HG03066 (cell line): ENCODE measurements around the gene TEAD2.

Source experiments
- ATAC-seq: cut with Tn5 transposase; IDR thresholded peaks from one replicate; pipeline ENCODE4 v1.9.1; 2021; ENCODE audit warnings: low read depth; ENCODE audit not compliant: unreplicated experiment

The TEAD2 gene

DNA sequence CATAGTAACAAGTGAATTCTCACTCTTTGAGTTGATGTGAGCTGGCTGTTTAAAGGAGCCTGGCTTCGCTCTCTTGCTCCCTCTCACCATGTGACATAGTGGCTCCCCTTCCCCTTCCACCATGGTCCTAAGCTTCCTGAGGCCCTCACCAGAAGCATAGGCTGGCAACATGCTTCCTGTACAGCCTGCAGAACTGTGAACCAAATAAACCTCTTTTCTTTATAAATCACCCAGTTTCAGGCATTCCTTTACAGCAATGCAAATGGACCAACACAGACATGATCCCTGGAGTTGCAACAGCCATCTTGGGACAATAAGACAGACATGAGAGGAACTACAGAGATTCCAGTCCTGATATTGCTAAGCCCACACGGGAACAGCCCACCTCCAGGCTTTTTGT is 12.6 kb downstream of the TEAD2 start:
- ATAC-seq: no peak

DNA sequence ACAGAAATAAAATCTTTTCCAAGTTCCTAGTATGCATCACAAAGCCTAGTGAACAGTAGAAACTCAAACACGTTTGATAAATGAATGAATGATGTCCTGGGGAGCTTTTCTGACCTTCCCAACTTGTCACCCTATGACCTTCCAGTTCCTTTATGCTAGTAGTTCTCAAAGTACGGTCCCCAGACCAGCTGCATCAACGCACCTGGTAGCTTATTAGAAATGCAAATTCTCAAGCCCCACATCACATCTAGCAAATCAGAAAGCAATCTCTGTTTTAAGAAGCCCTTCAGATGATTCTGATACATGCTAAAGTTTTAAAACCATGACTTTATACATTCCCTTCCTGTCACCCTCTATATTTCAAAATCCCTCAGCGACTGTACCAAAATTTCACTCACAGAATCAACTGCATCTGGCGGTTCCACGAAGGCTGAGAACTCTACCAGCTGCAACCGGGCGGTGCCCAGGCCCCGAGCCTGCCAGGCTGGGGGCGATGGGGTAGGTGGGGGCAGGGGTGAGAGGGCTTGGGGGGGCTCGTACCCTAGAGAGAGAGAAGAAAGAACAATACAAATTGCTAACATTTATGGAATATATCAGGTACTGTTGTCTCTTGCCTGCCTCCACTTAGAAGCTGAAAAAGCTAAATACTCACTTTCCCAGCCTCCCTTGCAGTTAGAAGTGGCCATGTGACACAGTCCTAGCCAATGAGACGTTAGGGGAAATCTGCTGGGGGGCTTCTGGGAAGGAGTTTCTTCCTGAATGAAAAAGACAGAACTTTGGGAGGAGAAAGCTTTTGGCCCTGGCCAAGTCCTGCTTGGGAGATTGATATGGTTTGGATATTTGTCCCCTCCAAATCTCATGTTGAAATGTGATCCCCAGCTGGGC is 13.7 kb downstream of the TEAD2 start:
- ATAC-seq: no peak

DNA sequence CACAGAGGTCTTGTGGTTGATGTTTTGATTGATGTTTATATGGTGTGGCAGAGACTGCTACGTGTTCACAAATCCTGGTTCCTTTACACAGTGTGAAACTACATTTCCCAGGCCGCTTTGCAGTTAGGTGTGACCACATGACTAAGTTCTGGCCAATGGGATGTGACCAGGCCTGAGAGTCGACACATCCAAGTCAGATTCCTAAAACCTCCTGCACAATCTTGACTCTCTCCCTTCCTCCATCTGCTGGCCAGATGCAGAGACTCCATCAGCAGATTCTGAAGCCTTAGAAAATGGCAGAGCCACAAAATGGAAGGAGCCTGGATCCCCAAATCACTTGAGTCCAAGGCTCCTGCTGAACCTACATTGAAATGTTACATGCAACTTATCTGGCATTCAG is 14.4 kb downstream of the TEAD2 start:
- ATAC-seq: no peak

DNA sequence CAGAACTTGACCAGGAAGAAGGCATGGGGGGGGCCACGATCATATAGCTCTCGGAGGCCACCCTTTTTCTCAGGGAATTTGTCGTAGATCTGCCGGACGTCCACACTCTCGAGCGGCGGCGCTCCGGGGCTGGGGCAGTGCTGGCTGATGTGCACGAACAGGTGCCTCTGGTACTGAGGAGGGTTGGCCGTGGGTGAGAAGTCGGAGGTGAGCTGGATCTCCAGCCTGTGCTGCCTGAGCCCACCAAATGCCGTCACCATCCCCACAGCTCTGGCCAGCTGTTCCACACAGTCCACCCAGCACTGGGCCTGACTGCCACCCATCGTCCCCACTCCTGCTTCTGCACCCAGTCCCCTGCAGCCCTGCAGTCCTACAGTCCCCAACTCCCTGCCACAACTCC is 15.0 kb downstream of the TEAD2 start:
- ATAC-seq: no peak

DNA sequence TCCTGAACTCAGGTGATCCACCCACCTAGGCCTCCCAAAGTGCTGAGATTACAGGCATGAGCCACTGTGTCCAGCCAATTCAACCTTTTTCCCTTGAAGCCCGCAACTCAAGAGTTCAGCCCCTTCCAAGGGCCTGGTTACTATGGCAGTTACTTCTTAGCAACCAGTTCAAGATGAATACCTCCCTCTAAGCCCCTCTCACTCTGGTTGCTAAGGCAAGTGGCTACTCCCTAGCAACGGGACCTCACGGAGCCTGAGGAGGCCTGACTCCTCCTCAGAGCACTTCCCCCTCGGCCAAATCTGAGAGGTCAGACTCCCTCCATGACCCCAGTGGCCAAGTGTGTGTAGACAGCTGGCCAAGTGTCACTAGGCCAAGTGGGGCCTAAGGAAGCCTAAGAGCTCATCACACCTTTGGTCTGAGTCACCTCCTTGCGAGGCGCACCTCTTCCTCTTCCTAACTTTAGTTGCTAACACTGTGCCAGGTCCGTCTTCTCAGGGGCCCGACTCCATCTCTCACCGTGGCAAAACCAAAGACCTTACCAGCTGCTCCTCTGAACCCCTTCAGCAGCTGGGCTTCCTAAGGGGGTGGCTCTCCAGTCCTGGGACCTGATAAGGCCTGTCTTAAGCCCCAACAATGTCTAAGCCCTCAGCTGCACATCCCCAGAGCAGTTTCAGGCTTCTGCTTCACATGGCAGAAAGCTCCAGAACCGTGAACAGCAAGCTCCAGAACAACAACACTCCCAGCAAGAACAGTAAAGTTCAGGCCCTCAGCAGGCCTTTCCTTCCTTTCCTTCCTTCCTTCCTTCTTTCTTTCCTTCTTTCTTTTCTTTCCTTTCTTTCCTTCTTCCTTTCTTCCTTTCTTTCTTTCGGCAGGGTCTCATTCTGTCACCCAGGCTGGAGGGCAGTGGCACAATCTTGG is 17.5 kb downstream of the TEAD2 start:
- no peak for ATAC-seq

DNA sequence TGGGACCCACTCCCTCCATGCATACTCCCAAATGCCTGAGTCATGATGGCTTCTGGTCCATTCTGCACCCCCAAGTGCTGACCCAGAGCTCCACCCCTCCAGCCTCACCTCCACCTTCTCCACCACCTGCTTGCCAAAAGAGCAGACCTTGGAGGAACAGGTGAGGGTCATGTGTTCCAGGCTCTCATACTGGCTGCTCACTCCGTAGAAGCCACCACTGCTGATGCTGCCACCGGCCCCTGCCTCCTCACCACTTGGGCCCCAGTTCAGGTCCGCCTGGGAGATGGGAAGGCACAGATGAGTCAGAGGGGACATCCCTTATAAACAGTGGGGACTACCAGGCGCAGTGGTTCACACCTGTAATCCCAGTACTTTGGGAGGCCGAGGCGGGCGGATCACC is 19.1 kb downstream of the TEAD2 start:
- ATAC-seq: no peak

DNA sequence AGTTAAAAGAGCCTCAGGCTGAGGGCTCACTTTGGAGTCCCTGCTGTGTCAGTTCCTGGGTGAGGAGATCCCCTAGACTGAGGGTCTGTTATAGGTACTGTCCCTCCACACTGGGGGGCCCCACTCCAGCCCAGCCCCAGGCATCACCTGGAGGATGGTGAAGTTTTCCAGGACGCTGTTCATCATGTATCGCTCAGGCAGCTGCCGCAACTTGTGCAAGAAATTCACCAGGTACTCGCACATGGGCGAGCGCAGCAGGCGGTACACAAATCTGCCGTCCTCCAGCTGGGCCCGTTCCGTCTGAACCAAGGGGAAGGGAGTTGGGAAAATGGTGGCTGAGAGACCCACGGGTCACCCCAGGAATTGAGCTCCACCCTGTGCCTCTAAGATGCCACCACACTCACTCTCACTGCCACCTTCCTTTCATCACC is 19.9 kb downstream of the TEAD2 start:
- ATAC-seq: no peak

DNA sequence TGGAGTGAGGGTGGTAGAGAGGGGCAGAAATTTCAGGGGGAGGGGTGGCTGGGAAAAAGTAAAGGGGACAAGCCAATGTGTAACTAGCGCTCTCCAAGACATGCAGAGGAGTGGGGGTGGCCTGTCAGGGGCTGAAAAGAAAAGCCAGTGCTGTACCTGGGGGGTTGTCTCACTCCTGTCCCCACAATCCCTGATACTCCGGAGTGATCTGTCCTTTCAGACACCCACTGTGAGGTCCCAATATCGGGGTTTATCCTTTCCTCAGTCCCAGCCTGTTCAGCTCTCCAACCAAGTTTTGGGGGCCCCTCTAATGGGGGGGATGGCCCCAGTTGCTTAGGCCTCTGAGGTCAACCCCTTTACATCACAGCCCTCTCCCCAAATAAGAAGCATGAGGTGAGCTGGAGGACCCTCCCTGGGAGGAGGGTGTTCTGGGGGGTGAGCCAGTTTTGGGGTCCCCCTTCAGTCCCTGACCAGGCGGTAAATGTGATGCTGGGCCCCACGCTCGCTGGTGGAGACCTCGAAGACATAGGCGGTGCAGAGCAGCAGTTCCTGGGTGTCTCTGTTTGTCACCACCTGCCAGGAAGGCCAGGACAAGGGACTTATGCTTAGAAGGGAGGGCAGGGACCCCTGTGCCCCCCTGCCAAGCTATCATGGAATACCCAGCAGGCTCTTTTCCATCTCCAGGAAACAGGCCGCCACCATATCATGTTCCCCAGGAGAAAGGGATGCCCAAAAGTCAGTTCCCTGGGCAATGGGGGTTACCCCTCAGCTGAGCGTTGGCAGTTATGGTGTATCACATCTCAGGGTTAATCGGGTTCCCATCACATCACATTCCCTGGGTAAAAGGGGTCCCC is 21.1 kb downstream of the TEAD2 start:
- no peak for ATAC-seq

DNA sequence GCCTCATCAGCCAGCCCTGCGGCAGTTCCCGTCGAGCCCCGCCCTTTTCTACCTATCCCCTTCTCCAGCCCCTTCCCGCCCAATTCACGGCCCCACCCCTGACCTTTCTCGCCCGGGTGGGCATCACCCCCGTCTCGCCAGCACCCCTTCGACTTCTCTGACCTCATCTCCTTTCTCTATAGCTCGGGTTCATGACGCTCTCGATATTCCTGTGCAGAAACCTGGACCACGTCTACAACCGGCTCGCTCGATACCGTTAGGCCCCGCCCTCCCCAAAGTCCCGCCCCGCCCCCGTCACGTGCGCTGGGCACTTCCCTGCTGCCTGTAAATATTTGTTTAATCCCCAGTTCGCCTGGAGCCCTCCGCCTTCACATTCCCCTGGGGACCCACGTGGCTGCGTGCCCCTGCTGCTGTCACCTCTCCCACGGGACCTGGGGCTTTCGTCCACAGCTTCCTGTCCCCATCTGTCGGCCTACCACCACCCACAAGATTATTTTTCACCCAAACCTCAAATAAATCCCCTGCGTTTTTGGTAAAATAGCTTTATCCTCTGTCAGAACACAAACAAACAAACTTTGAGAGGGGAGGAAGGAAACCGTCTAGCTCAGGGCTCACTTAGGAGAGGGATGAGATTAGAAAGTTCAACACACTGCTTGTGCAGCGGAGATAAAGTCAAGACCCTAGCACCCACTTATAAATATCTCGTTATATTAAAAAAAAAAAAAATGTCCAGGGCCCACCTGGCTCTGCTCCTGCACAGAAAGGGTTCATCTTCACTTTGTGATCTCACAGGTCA is 21.9 kb downstream of the TEAD2 start:
- peak; percentile 65 for ATAC-seq

DNA sequence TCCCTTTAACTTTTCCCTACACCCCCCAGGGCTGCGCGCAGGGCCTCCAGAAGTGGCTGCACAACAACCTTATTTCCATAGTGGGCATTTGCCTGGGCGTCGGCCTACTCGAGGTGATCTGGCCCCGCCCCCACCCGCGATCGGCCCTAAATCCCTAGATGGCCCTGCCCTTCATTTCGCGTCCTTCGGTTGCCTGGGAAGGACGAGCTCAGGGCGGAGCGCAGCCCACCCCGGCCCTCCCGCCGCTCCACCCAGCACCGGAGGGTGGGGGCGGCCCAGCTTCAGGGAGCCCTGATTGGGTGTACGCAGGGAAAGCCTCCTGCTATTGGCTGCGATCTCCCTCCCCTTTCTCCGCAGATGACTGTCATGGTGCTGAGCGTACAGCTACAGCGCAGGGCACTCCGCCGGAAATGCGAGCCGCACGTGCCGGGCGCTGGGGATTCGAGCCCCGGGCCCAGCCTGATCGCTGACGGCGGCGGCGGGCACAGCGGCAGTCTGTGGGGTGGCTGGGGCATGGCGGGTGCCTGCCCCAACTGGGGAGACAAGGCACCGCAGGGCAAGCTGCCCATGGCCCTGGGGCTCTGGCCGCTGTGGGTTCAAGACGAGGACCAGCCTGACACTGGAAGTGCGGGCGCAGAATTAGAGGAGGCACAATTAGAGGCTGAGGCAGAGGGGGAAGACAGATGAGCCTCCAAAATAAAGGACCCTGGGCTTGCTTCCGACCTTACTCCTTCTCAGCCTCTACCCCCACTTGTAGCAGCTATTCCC is 22.7 kb downstream of the TEAD2 start:
- no peak for ATAC-seq

DNA sequence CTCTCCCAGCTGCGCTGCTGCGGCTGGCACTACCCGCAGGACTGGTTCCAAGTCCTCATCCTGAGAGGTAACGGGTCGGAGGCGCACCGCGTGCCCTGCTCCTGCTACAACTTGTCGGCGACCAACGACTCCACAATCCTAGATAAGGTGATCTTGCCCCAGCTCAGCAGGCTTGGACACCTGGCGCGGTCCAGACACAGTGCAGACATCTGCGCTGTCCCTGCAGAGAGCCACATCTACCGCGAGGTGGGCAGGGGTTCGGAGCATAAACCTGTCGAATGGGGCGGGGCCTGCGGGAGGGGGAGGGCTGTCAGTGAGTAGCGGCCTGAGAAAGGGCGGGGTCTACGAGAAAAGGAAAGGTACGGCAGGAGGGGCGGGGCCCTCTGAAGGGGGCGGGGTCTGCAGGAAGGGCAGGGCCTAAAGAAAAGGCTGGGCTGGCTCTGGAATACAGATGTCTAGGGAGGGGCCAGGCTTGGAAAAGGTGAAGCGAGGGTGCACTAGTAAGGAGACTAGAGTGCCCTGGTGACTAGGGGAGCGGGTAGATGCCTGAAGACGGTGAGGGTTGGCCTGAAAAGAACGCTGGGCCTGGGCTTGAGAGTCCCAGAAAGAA is 23.4 kb downstream of the TEAD2 start:
- ATAC-seq: no peak

DNA sequence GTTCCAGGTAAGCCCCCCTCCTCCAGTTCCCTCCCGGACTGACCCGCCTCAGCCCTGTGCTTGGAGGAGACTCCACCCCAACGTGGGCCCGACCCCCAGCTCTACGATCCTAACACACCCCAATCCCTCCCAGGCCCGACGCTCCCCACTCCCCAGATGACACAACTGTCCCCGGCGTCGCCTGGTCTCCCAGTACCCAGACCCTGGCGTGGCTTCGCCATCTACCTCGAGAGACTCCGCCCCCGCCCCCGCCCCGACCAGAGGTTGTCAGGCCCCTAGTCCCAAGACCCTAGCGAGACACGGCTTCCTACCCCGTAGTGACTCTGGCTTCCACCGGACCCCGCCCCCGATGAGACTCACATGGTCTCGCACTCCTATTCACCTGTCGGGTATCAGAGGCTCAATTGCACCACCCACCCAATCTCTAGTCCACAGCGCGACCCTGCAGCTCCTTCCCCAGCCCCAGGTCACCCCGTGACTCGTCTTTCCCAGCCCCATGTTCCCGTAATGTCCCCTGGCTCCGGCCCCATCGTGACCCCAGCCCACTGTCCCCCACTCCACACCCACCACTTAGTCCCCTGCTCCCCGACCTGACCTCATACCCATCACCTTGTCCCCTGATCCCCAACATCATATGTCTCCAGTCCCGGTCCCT is 24.1 kb downstream of the TEAD2 start:
- no peak for ATAC-seq

DNA sequence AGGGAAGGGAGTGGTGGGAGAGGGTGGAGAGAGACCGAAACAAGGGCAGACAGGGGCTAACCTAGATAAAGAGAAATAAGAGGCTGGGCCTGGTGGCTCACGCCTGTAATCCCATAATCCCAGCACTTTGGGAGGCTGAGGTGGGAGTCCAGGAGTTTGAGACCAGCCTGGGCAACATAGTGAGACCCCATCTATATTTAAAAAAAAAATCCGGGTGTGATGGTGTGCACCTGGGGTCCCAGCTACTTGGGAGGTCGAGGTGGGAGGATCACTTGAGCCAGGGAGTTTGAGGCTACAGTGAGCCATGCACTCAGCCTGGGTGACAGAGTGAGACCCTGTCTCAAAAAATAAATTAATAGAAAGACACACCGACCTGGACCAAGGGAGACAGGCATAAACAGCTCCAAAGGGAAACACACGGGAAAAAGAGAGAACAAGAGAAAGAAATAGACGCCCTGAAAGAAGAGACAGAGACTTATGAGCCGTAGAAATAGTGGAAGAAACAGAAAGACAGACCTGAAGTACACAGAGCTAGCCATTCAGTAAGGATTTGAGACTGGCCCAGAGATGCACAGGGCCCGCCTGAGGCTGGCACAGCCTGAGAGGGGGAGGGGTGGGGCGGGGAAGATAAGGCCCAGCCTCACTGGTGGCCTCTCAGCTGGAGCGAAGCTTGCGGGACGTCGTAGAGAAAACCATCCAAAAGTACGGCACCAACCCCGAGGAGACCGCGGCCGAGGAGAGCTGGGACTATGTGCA is 24.8 kb downstream of the TEAD2 start:
- no peak for ATAC-seq

DNA sequence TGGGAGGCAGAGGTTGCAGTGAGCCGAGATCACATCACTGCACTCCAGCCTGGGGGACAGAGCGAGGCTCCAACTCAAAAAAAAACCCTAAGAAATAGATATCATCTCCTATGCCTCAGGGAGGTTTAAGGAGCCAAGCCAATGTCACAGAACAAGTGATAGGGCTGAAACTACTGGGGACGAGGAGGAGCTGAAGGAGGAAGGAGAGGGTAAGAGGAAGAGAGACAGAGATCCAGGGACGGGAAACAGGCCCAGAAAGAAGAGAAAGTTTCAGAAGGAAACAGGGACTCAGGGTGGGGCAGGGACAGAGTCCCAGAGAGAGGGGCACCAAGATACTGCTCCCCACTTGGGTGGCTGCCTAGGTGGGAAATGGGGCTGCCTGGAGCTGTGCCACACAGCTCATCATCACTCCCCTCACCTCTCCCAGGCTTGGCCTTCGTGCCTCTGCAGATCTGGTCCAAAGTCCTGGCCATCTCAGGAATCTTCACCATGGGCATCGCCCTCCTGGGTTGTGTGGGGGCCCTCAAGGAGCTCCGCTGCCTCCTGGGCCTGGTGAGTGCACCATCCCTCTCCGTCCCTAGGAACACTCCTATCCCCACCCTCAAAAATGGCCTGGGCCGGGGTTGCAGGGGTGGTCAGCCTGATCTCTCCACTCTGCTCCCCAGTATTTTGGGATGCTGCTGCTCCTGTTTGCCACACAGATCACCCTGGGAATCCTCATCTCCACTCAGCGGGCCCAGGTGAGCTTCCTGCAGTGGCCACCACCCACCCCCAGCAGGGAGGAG is 25.5 kb downstream of the TEAD2 start:
- ATAC-seq: no peak

DNA sequence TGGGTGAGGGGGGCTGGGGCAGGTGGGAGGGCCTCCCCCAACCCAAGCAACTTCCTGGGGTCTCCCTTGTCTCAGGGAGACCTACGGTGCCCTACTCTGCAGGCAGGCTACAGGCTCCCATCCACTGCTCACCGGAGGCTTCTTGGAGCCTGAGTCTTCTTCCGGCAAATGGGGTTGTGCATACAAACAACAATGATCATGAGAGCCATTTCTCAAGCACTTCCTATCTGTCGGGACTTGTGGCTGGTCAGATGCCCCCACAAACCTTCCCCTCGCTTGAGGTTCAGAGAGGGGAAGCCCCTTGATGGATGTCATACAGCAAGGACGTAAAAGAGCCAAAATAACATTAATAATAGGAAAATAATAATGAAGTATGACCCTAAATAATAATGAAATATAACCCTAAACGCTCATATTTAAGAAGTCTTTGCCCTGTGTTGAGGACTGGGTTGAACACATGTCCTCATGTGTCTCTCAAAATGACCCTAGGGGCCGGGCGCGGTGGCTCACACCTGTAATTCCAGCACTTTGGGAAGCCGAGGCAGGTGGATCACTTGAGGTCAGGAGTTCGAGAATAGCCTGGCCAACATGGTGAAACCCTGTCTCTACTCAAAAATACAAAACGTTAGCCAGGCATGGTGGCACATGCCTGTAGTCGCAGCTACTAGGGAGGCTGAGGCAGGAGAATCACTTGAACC is 26.3 kb downstream of the TEAD2 start:
- ATAC-seq: no peak
